Retina (tissue), 1 donor: ENCODE results near the gene NUDT13.

Experiments
- DNase-seq: peaks from one replicate; pipeline ENCODE4 v3.0.0-alpha.2; 2016

Gene NUDT13

GRCh38 chr10:73167458-73167782, 57.2 kb downstream of the NUDT13 start:
- no peak for DNase-seq

GRCh38 chr10:73167783-73168464, 57.7 kb downstream of the NUDT13 start, which contains the start of the genes ECD and FAM149B1:
Gene ECD, minus strand, starts transcription at chr10:73168008. Its CDS starts 4,071 bp downstream, at chr10:73163937.
Gene FAM149B1, plus strand, starts transcription at chr10:73168119. Its CDS starts 221 bp downstream, at chr10:73168340.
- peak; percentile 98 for DNase-seq

- DNase-seq = no peak
These were observed 58.2 kb downstream of the NUDT13 start for GRCh38 chr10:73168465-73168803.

- peak; percentile 2 for DNase-seq
These were observed 59.1 kb downstream of the NUDT13 start for GRCh38 chr10:73169320-73169719.

- DNase-seq = no peak
These were observed 62.6 kb downstream of the NUDT13 start for GRCh38 chr10:73172867-73173266.

- no peak for DNase-seq
These were observed 64.1 kb downstream of the NUDT13 start for GRCh38 chr10:73174148-73174925.
